GM12878 (cell line): ENCODE results near the gene GIPC1.

Source experiments
- ATF2 ChIP-seq: IDR thresholded peaks from 2 replicates; pipeline ENCODE4 v1.6.1; 2012; ENCODE audit warnings: low read length, inconsistent platforms
- ATF7 ChIP-seq: fragments of 450-650 bp; IDR thresholded peaks from 2 replicates; pipeline ENCODE4 v1.6.1; 2016; ENCODE audit warnings: low read depth, mild to moderate bottlenecking
- CBFB ChIP-seq: IDR thresholded peaks from 2 replicates; pipeline ENCODE4 v1.6.1; 2016; ENCODE audit warnings: antibody characterized with exemption, low read depth
- CBX5 ChIP-seq: sonication (generic); IDR thresholded peaks from 2 replicates; pipeline ENCODE4 v1.6.1; 2016; ENCODE audit warnings: low read depth, moderate library complexity, mild to moderate bottlenecking, inconsistent platforms
- CTCF ChIP-seq, 3 experiments: IDR thresholded peaks in 2 of 3; conservative IDR thresholded peaks in 1 of 3; 2 replicates each; pipeline ENCODE4 v1.5.1; 2011; ENCODE audit warnings: low read depth in 3 of 3, low read length in 3 of 3, mild to moderate bottlenecking in 3 of 3, control low read depth in 2 of 3, moderate library complexity in 2 of 3, inconsistent platforms in 1 of 3, mixed read lengths in 1 of 3; ENCODE audit not compliant: control insufficient read depth in 2 of 3, insufficient read depth in 1 of 3; ENCODE audit errors: extremely low read depth in 1 of 3
- ESRRA ChIP-seq: IDR thresholded peaks from 2 replicates; pipeline ENCODE4 v1.6.1; 2012; ENCODE audit warnings: mild to moderate bottlenecking, low read length, improper control_type of control experiment
- FOS ChIP-seq: IDR thresholded peaks from 3 replicates; pipeline ENCODE4 v1.6.1; 2011; ENCODE audit warnings: borderline replicate concordance; ENCODE audit not compliant: insufficient read length; ENCODE audit errors: extremely low read depth
- HDAC2 ChIP-seq: fragments of 200-600 bp; sonication (generic); IDR thresholded peaks from 2 replicates; pipeline ENCODE4 v1.6.1; 2017
- MTA3 ChIP-seq: IDR thresholded peaks from 2 replicates; pipeline ENCODE4 v1.6.1; 2012; ENCODE audit warnings: low read length, inconsistent platforms, borderline replicate concordance
- POLR2A ChIP-seq: IDR thresholded peaks from 2 replicates; pipeline ENCODE4 v1.6.1; 2011; ENCODE audit warnings: low read depth, mild to moderate bottlenecking, low read length
- POLR2AphosphoS5 ChIP-seq: IDR thresholded peaks from 2 replicates; pipeline ENCODE4 v1.6.1; 2011; ENCODE audit warnings: mild to moderate bottlenecking, low read length, inconsistent platforms

- TF ChIP-seq CTCF (IDR thresholded peaks at IDR 0.05 in 2 of 3, conservative IDR thresholded peaks at IDR 0.05 in 1 of 3; ENCODE audit: control insufficient read depth in 2 of 3, extremely low read depth in 1 of 3, insufficient read depth in 1 of 3, low read depth in 3 of 3, low read length in 3 of 3) (no peak), ATF2 (no peak), ATF7 (no peak), FOS (no peak), POLR2A (no peak), CBX5 (no peak), HDAC2 (no peak), CBFB (no peak), POLR2AphosphoS5 (no peak), ESRRA (no peak), MTA3 (no peak)
Measured at GRCh38 chr19:14530506-14530905, 34.6 kb upstream of the GIPC1 start.
